HG03175 (cell line): ENCODE measurements around the gene HERPUD1.
"Not testable (repeated sequence)": the region's sequence is repeated elsewhere in the genome, so short reads cannot be mapped to it uniquely, and the experiment has no call there.

Experiments used
- ATAC-seq: cut with Tn5 transposase; IDR thresholded peaks from one replicate; pipeline ENCODE4 v1.9.1; 2021; ENCODE audit warnings: mild to moderate bottlenecking, moderate library complexity; ENCODE audit not compliant: unreplicated experiment

The HERPUD1 gene

DNA sequence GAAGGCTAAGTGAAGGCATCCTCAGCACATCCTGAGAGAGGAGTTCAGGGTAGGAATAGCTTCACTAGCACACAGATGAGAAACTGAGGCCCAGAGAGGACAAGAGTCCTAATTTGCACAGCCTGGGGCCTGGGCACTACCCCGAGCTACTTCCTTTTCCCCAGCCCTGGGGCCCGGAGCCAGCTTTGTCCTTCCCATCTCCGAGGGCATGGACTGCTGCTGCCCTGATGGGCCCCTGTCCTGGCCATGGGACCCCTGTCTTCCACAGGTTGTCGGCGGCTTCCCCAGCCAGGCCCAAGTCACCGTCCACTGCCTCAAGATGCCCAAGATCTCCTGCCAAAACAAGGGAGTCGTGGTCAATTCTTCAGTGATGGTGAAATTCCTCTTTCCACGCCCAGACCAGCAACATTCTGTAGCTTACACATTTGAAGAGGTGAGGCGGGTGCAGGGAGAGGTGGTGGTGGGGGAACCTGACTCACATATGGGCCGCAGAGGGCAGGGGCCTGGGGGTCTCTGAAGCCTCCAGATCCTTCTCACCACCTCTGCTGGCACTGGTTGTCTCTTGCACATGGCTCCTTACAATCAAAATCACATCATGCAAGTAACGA is 46.0 kb downstream of the HERPUD1 start:
- ATAC-seq, result no peak

DNA sequence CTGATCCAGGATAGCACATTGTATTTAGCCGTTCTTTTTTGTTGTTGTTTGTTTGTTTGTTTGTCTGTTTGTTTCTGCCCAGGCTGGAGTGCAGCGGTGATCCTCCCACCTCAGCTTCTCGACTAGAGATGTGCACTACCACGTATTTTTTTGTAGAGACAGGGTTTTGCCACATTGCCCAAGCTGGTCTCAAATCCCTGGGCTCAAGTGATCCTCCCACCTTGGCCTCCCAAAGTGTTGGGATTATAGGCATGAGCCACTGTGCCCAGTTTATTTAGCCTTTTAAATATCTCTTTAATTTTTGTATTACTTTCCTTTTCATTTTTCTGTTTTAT is 48.2 kb downstream of the HERPUD1 start:
- no peak for ATAC-seq

DNA sequence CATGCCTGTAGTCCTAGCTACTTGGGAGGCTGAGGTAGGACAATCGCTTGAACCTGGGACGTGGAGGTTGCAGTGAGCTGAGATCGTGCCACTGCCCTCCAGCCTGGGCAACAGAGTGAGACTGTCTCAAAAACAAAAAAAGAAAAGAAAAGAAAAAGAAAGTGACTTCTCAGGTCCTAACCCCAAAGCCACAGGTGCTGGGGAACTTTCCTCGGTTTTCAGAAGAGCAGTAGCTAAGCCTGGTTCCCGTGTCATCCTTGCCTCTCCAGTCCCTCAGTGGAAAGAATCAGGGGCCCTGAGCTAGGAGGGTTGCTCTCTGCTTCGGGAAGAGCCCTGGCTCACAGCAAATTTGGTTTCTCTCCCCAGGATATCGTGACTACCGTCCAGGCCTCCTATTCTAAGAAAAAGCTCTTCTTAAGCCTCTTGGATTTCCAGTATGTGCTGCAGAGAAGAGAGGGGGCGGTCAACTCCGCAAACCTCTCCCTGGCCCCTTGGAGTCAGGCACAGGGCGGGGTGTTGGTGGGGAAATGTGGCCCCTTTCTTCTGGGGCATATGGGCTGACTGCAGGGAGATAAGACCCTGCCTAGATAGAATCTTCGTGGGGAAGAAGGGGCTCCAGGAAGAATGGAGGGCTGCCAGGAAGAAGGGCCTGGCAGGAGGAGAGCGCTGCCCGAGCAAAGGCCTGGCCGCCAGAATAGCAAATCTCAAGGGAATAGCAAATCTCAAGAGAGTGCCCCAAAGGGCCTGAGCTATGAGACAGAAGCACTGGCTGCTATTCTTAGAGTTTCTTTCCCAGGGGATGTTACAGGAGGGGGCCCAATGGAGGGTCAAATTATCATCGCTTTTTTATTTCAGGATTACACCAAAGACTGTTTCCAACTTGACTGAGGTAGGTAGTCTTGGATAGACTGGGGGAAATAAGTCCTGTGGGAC is 49.1 kb downstream of the HERPUD1 start:
- ATAC-seq, result no peak

DNA sequence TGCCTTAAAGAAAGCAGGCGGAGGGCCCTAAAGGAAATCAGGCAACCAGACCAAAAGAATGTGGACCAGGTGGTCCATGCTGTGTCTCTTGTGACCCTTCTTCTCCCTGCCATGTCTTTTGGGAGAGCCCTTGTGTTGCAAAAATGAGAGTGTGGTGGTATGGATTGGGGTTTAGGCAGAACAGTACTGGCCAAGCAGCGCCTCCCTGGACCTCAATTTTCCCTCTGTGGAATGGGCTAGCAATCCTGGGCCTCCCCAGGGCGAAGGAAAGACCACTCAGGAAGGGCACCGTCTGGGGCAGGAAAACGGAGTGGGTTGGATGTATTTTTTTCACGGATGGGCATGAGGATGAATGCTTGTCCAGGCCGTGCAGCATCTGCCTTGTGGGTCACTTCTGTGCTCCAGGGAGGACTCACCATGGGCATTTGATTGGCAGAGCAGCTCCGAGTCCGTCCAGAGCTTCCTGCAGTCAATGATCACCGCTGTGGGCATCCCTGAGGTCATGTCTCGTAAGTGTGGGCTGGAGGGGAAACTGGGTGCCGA is 49.9 kb downstream of the HERPUD1 start:
- no peak for ATAC-seq

DNA sequence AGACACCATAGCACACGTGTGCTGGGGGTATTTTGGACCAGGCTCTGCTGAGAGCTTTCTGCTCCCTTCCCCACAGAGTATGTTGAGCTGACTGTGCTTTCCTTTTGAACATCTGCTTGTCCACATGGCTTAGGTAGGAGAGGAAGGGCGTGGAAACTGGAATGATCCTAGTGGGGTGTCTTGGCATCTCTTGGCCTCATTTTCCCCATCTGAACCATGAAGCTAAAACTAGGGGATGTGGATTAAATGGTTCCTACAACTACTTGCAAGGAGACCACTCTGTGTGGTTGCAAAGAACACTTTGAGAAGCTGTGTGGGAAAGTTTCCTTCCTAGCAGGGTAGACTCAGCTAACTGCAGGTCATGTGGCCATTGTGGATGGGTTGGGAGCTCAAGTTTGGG is 50.8 kb downstream of the HERPUD1 start:
- no peak for ATAC-seq

DNA sequence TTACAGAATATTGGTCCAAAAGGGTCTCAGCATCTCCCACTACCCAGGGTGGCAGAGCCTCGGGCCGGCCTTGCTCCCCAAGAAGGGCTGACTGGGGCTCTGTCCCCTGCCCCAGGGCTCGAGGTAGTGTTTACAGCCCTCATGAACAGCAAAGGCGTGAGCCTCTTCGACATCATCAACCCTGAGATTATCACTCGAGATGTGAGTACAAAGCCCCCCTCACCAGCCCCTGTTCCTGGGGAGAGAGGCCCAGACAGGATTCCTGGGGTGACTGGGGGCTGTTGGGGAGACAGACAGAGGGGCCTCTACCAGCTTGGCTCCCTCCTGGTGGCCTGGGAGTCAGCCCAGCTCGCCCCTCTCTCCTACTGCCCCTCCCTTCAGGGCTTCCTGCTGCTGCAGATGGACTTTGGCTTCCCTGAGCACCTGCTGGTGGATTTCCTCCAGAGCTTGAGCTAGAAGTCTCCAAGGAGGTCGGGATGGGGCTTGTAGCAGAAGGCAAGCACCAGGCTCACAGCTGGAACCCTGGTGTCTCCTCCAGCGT is 51.3 kb downstream of the HERPUD1 start:
- no peak for ATAC-seq

DNA sequence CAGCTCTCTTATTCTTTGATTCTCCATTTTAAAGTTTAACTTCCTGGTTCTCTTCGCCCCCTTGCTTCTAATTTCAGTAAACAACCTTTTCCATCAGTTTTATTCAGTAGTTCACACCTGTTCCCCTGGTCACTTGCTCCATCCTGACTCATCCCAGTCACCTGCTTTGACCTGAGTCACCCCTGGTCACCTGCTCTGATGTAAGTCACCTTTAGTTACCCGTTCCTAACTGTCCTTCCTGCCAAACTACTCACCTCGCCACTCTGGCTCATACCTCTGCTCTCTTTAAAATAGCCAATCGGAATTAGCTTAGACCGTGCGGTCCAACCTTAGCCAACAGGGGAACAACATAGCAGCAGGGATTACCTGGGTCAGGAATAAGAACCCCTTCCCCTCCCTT is 52.7 kb downstream of the HERPUD1 start:
- ATAC-seq, result no peak

DNA sequence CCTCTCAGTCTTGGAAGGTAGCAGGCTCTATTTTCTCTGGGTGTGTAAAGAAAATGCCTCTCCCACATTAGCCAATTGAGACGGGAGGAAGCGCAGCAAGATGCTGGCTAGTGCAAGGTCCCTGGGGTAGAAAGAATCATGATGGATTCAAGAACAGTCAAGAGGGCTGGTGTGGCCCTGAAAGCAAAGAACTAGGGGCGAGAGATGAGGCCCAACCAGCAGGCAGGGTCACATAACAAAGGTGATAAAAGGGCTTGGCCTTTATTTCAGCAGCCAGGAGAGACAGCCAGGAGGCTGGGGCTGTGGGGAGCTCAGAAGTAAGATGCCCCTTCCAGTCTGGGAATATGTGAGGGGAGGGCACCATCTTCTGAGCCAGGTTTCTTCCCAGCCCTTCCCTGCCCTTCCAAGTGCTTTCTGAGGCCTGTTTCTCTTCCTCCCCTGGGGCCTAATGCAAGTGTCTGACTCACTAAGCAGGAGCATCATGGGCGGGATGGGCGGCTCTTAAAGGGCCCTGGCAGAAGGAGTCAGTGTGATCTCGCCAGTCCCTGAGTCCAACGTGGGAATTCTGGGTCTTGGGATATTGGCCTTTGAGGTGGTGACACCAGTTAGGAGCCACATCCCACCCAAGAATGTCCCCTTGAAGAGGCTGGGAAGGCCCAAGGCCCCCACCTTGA is 53.5 kb downstream of the HERPUD1 start:
- no peak for ATAC-seq

DNA sequence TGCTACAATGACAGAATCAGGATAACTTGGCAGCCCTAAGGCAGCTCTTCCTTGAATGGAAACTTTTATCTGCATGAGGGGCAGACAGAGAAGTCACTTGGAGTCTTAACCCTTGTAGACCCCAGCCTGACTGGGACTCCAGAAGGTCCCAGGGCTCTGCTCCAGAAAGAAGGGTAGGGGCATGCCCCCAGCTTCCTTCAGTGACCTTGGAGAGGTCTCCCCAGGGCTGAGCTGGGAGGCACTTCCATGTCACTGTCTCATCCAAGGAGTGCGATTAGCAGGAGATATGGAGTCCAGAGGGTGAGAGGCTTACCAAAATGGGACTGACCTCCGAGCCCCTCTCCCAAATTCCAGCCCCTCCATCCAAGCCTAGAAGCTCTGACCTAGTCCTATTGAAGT is 54.0 kb downstream of the HERPUD1 start:
- no peak for ATAC-seq

DNA sequence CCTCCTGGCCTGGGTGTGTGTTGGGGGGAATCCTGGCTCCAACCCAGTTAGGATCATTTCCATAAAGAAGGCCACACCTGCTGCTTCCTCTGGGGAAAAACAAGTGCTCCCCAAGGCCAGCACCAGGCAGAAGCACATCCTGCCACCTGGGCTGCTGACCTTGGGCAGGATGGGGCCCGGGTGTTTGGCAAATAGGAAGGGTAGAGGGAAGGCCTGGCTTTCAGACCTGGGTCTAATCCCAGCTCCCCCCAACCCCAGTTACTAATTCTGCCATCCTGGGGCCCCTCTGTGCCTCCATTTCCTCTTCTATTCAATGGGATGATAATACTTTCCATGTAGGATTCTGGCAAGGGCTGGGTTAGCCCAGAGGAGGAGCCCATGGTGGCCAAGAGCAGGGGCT is 54.4 kb downstream of the HERPUD1 start:
- no peak for ATAC-seq

DNA sequence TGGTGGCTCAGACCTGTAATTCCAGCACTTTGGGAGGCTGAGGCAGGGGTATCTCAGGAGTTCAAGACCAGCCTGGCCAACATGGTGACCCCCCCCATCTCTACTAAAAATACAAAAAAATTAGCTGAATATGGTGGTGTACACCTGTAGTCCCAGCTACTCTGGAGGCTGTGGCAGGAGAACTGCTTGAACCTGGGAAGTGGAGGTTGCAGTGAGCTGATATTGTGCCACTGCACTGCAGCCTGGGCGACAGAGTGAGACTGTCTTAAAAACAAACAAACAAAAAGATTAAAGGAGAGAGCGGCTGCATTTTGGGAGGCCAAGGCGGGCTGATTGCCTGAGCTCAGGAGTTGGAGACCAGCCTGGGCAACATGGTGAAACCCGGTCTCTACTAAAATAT is 55.0 kb downstream of the HERPUD1 start:
- ATAC-seq, result not testable (repeated sequence)

DNA sequence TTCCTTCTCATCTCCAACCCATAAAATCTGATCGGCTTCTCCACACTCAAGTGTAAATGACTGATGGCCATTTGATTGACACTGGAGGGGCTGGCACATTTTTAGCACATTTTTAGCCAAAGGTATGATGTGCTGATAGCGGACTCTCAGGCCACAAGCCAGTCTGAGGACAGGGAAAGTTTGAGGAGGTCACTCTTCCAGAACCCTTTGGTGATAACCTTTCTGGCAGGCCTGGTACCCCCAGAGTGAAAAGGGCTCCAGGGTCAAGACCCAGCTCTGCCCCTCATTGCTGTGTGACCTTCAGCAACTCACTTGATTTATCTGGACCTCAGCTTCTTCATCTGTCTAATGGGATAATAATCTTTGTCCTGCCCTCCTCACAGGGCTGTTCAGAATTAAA is 55.8 kb downstream of the HERPUD1 start:
- ATAC-seq, result no peak

DNA sequence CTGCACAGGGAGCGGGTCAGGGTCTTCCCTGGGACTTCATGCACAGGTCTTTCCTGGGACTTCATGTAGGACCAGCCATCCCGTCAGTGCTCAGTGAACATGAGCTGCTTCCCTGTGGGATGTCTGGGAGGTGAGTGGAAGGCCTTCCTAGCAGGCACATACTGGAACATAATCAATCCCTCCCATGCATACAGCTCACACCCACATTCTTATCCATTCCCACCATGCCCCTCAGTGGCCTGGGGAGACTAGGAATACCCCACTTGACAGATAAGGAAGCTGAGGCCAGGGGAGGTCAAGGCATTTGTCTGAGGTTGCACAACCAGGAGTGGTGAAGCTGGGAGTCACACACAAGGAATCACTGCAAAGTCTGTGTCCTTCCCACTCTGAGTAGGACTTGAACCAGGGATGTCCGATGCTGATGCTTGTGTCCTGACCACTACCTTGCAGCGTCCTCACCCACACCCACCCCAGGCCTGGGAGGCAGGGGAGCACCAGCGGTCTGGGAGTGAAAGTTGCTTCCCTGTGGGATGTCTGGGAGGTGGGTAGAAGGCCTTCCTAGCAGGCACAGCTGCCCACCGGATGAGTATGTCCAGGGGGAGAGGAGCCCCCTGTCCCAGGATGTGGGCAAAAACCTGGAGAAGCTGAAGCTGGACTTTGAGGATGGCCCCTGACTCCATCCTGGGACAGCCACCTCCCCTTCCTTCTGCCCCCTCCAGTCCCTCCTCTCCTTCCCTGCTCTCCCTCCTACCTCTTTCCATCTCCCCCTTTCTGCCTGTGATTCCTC is 56.4 kb downstream of the HERPUD1 start:
- ATAC-seq, result no peak

DNA sequence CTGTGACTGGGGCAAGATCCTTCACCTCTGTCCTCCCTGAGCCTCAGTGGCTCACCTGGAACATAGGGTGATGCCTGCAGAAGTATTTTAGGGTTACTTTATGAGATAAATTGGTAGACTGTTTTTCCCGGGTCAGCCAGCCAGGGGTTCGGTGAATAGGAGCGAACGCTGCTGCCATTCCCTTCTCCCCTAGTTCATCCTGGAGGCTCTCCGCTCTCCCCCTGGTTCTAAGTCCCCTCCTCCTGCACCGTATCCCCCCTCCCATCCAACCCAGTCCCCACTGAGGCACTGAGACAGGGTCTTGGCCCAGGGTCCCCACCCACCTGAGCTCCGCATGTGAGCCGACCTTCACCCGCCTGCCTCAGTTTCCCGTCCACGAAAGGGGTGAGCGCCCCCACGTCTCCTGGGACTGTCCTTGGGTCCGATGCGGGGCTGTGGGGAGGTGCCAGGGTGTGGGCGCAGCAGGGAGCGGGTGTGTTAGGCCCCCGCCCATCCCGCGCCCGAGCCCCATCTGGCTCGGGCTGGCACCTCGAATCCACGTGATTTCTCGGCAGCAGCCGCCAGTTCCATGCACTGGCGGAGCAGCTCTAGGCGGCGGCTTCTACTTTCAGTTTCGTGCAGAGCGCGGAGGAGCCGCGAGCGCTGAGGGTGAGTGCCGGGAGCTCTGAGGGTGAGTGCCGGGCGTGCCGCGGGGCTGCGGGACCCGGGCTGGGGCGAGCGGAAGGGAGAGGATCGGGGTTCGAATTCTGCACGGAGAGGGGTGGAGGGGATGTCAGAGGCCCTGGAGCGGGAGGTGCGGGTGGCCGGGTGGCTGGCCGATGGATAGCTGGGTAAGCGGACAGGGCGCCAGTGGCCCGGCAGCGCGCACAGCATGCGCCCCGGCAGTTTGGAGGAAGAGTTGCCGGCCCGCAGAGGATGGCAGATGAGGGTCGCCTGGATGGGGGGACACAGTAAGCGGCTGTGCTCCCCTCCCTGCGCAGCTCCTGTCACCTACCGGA is 57.3 kb downstream of the HERPUD1 start, which contains the start of gene NLRC5:
Gene NLRC5 (plus strand): TSS at position 610 of the 998 bp plus-strand sequence. CDS start 31,156 bp downstream, outside the sequence.
- peak; percentile 80 for ATAC-seq

DNA sequence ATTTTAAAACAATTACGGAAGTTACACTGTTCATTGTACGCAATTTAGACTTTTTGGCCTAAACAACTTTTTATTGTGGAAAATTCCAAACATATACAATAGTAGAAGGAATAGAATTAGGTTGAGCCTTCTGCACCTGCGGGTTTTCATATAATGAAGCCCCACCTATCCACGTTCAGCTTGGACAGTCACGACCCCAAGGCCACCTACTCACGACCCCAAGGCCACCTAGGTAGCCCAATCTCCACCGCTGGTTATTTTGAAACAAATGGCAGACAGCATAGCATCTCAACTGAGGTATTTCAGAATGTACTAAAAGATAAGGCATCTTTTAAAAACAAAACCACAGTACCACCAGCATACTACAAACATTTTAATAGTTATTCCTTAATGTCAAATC is 58.0 kb downstream of the HERPUD1 start:
- no peak for ATAC-seq

DNA sequence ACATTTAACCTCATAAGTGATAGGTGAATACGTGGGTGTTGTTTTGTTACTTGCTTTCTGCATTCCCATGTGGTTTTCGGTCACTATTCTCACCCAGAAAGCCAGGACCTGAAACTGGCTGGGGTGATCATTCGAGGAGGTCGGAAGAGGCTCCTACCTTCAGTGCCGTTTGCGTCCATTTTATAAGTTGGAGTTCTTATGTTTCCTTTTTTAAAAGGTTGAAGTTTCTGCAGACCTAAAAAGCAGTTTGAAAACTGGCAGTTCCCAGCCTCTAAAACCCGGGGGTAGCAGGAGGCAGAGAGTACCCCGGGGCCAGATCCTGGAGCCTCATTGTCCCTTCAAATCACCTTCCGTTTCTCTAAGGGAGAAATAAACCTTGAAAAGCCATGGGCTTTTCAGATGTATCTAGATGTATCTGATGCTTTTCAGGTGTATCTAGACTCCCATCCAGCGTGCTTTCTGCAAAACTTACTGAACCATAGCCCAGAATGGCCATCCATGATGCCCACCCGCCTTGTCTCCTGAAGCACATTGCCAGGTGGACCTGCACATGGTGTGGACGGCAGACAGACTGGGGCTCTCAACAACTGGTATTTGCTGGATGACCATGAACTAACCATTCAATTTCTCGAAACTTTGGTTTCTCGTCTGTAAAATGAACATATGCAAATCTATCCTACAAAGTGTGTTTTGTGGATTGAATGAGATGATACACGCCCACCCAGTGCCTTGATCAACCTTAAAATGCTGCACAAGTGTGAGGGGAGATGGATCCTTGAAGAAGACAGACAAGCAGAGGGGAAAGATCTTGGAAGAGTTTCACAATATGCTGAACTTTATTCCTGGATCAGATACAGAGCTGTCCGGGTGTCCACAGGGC is 58.7 kb downstream of the HERPUD1 start:
- ATAC-seq, result no peak

DNA sequence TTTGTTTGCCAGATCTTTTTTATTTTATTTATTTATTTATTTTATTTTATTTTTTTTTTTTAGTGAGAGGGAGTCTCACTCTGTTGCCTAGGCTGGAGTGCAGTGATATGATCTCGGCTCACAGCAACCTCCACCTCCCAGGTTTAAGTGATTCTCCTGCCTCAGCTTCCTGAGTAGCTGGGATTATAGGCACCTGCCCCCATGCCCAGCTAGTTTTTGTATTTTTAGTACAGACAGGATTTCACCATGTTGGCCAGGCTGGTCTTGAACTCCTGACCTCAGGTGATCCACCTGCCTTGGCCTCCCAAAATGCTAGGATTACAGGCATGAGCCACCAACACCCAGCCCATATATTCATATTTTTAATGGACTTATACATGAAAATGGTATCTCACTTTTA is 60.5 kb downstream of the HERPUD1 start:
- not testable (repeated sequence) for ATAC-seq

DNA sequence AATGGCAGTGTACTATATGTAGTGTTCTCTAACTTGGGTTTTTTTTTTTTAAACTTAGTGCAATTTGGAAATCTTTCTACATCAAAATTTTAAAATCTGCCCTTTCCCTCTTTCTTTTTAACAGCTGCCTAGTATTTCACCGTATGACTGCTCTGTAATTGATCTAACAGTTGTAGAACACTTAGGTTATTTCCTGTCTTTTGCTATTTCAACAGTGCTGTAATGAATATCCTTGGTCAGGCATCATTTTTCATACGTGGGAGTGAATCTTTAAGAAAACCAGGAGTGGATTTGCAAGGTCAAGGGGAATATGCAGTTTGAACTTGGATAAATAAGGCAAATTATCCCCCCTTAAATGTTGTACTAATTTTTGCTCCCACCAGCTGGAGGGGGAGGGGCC is 61.3 kb downstream of the HERPUD1 start:
- no peak for ATAC-seq
